HEK293 (cell line): ENCODE results near the gene SAP30L.

Experiments used
- PRDM4 ChIP-seq: fragments of 450-650 bp; formaldehyde crosslinking; IDR thresholded peaks from 2 replicates; pipeline ENCODE4 v1.5.1; 2017; ENCODE audit warnings: missing biosample characterization, missing genetic modification characterization
- SETDB1 ChIP-seq: IDR thresholded peaks from one replicate; pipeline ENCODE4 v1.6.1; 2017; ENCODE audit warnings: mild to moderate bottlenecking, low read length, moderate library complexity, mixed read lengths; ENCODE audit not compliant: insufficient read length
- SP2 ChIP-seq: fragments of 450-650 bp; formaldehyde crosslinking; IDR thresholded peaks from 2 replicates; pipeline ENCODE4 v1.5.1; 2016; ENCODE audit warnings: missing biosample characterization, missing genetic modification characterization
- TCF7L2 ChIP-seq: IDR thresholded peaks from 2 replicates; pipeline ENCODE4 v1.6.1; 2011; ENCODE audit warnings: low read depth, mild to moderate bottlenecking, inconsistent platforms, low read length, moderate library complexity, borderline replicate concordance
- YY1 ChIP-seq: fragments of 450-650 bp; formaldehyde crosslinking; IDR thresholded peaks from 2 replicates; pipeline ENCODE4 v1.5.1; 2018; ENCODE audit warnings: missing biosample characterization, missing genetic modification characterization
- ZBTB21 ChIP-seq: fragments of 450-650 bp; formaldehyde crosslinking; IDR thresholded peaks from 2 replicates; pipeline ENCODE4 v1.5.1; 2017; ENCODE audit warnings: missing biosample characterization, missing genetic modification characterization
- ZNF114 ChIP-seq: fragments of 450-650 bp; formaldehyde crosslinking; IDR thresholded peaks from 2 replicates; pipeline ENCODE4 v1.5.0; 2017; ENCODE audit warnings: missing biosample characterization, missing genetic modification characterization
- ZNF324 ChIP-seq: fragments of 450-650 bp; formaldehyde crosslinking; IDR thresholded peaks from 2 replicates; pipeline ENCODE4 v1.5.1; 2016; ENCODE audit warnings: missing biosample characterization, missing genetic modification characterization
- ZNF549 ChIP-seq: fragments of 450-650 bp; IDR thresholded peaks from 2 replicates; pipeline ENCODE4 v1.5.1; 2018; ENCODE audit warnings: missing biosample characterization, missing genetic modification characterization, mild to moderate bottlenecking, inconsistent platforms, moderate library complexity
- ZNF610 ChIP-seq: fragments of 450-650 bp; formaldehyde crosslinking; IDR thresholded peaks from 2 replicates; pipeline ENCODE4 v1.5.1; 2016; ENCODE audit warnings: missing biosample characterization, missing genetic modification characterization, borderline replicate concordance
- ZNF768 ChIP-seq: fragments of 450-650 bp; formaldehyde crosslinking; IDR thresholded peaks from 2 replicates; pipeline ENCODE4 v1.5.1; 2018; ENCODE audit warnings: missing biosample characterization, mild to moderate bottlenecking, missing genetic modification characterization
- TF ChIP-seq, protein P1 (sequence below): fragments of 450-650 bp; formaldehyde crosslinking; IDR thresholded peaks from 2 replicates; pipeline ENCODE4 v1.5.1; 2016; ENCODE audit warnings: missing biosample characterization, missing genetic modification characterization
- TF ChIP-seq, protein P2 (sequence below): fragments of 450-650 bp; formaldehyde crosslinking; IDR thresholded peaks from 2 replicates; pipeline ENCODE4 v1.5.1; 2016; ENCODE audit warnings: missing biosample characterization, missing genetic modification characterization

DNA sequence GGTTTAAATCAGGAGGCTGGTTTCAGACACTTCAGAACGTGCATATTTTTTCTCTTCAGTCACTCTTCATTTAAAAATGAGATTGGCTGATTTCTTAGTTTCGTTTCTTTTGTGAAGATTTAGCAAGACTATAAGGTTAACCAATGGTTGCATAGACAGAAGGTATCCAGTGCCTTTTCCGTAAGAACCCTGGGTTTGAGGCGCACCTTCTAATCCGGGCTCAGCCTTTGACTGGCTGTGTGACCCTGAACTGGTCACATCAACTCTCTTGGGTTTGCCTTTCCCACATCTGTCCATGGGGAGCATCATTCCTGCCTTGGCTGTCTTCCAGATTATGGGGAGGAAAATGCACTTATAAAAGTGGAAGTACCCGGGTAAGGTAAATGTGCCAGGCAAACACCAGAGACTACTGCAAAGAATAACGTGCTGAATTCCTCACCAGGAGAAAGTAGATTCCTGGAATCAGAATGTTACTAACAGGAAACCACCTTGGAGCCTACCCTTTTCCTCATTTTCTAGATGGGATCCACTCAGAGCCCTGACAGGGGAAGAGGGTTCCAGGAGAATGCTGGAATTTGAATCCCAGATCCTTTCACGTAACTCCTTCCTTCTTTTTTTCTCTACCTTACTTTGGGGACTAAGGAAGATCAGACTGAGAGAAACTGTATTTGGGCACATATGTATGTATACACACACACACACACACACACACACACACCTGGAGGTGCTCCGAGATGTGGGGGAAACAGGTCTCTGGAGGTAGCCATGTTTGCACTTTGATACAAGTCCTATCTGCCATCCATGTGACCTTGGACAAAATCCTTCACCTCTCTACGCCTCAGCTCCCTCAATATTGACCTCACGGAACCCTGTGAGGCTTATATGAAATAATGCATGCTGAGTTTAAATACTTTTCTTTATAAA, 25.4 kb downstream of the SAP30L start:
- no peak for TF ChIP-seq TCF7L2
- TF ChIP-seq, protein P1, sequence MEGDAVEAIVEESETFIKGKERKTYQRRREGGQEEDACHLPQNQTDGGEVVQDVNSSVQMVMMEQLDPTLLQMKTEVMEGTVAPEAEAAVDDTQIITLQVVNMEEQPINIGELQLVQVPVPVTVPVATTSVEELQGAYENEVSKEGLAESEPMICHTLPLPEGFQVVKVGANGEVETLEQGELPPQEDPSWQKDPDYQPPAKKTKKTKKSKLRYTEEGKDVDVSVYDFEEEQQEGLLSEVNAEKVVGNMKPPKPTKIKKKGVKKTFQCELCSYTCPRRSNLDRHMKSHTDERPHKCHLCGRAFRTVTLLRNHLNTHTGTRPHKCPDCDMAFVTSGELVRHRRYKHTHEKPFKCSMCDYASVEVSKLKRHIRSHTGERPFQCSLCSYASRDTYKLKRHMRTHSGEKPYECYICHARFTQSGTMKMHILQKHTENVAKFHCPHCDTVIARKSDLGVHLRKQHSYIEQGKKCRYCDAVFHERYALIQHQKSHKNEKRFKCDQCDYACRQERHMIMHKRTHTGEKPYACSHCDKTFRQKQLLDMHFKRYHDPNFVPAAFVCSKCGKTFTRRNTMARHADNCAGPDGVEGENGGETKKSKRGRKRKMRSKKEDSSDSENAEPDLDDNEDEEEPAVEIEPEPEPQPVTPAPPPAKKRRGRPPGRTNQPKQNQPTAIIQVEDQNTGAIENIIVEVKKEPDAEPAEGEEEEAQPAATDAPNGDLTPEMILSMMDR (tag by site-specific recombination): no peak
- no peak for TF ChIP-seq SP2 (tag by site-specific recombination)
- TF ChIP-seq, protein P2, sequence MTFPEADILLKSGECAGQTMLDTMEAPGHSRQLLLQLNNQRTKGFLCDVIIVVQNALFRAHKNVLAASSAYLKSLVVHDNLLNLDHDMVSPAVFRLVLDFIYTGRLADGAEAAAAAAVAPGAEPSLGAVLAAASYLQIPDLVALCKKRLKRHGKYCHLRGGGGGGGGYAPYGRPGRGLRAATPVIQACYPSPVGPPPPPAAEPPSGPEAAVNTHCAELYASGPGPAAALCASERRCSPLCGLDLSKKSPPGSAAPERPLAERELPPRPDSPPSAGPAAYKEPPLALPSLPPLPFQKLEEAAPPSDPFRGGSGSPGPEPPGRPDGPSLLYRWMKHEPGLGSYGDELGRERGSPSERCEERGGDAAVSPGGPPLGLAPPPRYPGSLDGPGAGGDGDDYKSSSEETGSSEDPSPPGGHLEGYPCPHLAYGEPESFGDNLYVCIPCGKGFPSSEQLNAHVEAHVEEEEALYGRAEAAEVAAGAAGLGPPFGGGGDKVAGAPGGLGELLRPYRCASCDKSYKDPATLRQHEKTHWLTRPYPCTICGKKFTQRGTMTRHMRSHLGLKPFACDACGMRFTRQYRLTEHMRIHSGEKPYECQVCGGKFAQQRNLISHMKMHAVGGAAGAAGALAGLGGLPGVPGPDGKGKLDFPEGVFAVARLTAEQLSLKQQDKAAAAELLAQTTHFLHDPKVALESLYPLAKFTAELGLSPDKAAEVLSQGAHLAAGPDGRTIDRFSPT (tag by site-specific recombination): no peak
- TF ChIP-seq ZNF549: no peak
- TF ChIP-seq SETDB1: no peak
- no peak for TF ChIP-seq ZNF324 (tag by site-specific recombination)
- TF ChIP-seq PRDM4 (tag by site-specific recombination): no peak
- TF ChIP-seq YY1 (tag by site-specific recombination): no peak
- no peak for TF ChIP-seq ZNF114 (tag by site-specific recombination)
- TF ChIP-seq ZNF768: no peak
- no peak for TF ChIP-seq ZBTB21
- no peak for TF ChIP-seq ZNF610
